ENCODE results near the gene SMG5.

GRCh38 chr1:156285437-156285836 is 2.8 kb upstream of the SMG5 start:
- TF ChIP-seq CTCF (conservative IDR thresholded peaks at IDR 0.05; ENCODE audit: low read length) (no peak), EZH2phosphoT487 (IDR thresholded peaks at IDR 0.05; ENCODE audit: borderline replicate concordance) (no peak)

Data from Loucy (cell line).